ENCODE results near the gene SOX6.

The SOX6 gene

GRCh38 chr11:16279524-16279923 lies 76.8 kb downstream of the SOX6 start:
- DNase-seq (ENCODE audit: low spot score) = no peak
- no peak for TF ChIP-seq CTCF (IDR thresholded peaks at IDR 0.05; ENCODE audit: extremely low read depth, insufficient read depth, missing control alignments)
- in situ Hi-C loops (cut with MboI; ENCODE audit: low pct_unique_long_range_greater_than_20kb, low sequenced_read_pairs, unreplicated experiment) = no loop called here

GRCh38 chr11:16278979-16279378 lies 77.4 kb downstream of the SOX6 start:
- in situ Hi-C loops (cut with MboI; ENCODE audit: low pct_unique_long_range_greater_than_20kb, low sequenced_read_pairs, unreplicated experiment) = no loop called here
- no peak for DNase-seq (ENCODE audit: low spot score)
- no peak for TF ChIP-seq CTCF (IDR thresholded peaks at IDR 0.05; ENCODE audit: extremely low read depth, insufficient read depth, missing control alignments)

GRCh38 chr11:16278273-16278672 lies 78.1 kb downstream of the SOX6 start:
- no peak for DNase-seq (ENCODE audit: low spot score)
- no peak for TF ChIP-seq CTCF (IDR thresholded peaks at IDR 0.05; ENCODE audit: extremely low read depth, insufficient read depth, missing control alignments)
- in situ Hi-C loops (cut with MboI; ENCODE audit: low pct_unique_long_range_greater_than_20kb, low sequenced_read_pairs, unreplicated experiment) = no loop called here

GRCh38 chr11:16276251-16276650 lies 80.1 kb downstream of the SOX6 start:
- in situ Hi-C loops (cut with MboI; ENCODE audit: low pct_unique_long_range_greater_than_20kb, low sequenced_read_pairs, unreplicated experiment) = no loop called here
- no peak for DNase-seq (ENCODE audit: low spot score)
- TF ChIP-seq CTCF (IDR thresholded peaks at IDR 0.05; ENCODE audit: extremely low read depth, insufficient read depth, missing control alignments) = no peak

GRCh38 chr11:16271258-16271657 lies 85.1 kb downstream of the SOX6 start:
- no peak for TF ChIP-seq CTCF (IDR thresholded peaks at IDR 0.05; ENCODE audit: extremely low read depth, insufficient read depth, missing control alignments)
- in situ Hi-C loops (cut with MboI; ENCODE audit: low pct_unique_long_range_greater_than_20kb, low sequenced_read_pairs, unreplicated experiment) = no loop called here
- no peak for DNase-seq (ENCODE audit: low spot score)

GRCh38 chr11:16266021-16266420 lies 90.3 kb downstream of the SOX6 start:
- no peak for DNase-seq (ENCODE audit: low spot score)
- TF ChIP-seq CTCF (IDR thresholded peaks at IDR 0.05; ENCODE audit: extremely low read depth, insufficient read depth, missing control alignments) = no peak
- in situ Hi-C loops (cut with MboI; ENCODE audit: low pct_unique_long_range_greater_than_20kb, low sequenced_read_pairs, unreplicated experiment) = no loop called here

GRCh38 chr11:16265022-16265421 lies 91.3 kb downstream of the SOX6 start:
- in situ Hi-C loops (cut with MboI; ENCODE audit: low pct_unique_long_range_greater_than_20kb, low sequenced_read_pairs, unreplicated experiment) = no loop called here
- DNase-seq (ENCODE audit: low spot score) = no peak
- TF ChIP-seq CTCF (IDR thresholded peaks at IDR 0.05; ENCODE audit: extremely low read depth, insufficient read depth, missing control alignments) = no peak

Measured in GM13977 (cell line).